ENCODE results near the gene PARP8.
"Not testable (repeated sequence)": the region's sequence is repeated elsewhere in the genome, so short reads cannot be mapped to it uniquely, and the experiment has no call there.

PARP8 gene

GRCh38 chr5:50786073-50786472 lies 119.6 kb downstream of the PARP8 start:
- no peak for DNase-seq (ENCODE audit: low read depth)

- no peak for DNase-seq (ENCODE audit: low read depth)
Measured at GRCh38 chr5:50791813-50792212, 125.4 kb downstream of the PARP8 start.

GRCh38 chr5:50792843-50793242 lies 126.4 kb downstream of the PARP8 start:
- no peak for DNase-seq (ENCODE audit: low read depth)

- DNase-seq (ENCODE audit: low read depth) = no peak
Measured at GRCh38 chr5:50794812-50795211, 128.4 kb downstream of the PARP8 start.

- no peak for DNase-seq (ENCODE audit: low read depth)
Measured at GRCh38 chr5:50798002-50798401, 131.6 kb downstream of the PARP8 start.

- no peak for DNase-seq (ENCODE audit: low read depth)
Measured at GRCh38 chr5:50799596-50799995, 133.2 kb downstream of the PARP8 start.

- no peak for DNase-seq (ENCODE audit: low read depth)
Measured at GRCh38 chr5:50800410-50800809, 134.0 kb downstream of the PARP8 start.

GRCh38 chr5:50807661-50808060 lies 141.2 kb downstream of the PARP8 start:
- DNase-seq (ENCODE audit: low read depth) = no peak

GRCh38 chr5:50808406-50808805 lies 142.0 kb downstream of the PARP8 start:
- no peak for DNase-seq (ENCODE audit: low read depth)

GRCh38 chr5:50811746-50812145 lies 145.3 kb downstream of the PARP8 start:
- not testable (repeated sequence) for DNase-seq (ENCODE audit: low read depth)

GRCh38 chr5:50813691-50814090 lies 147.3 kb downstream of the PARP8 start:
- no peak for DNase-seq (ENCODE audit: low read depth)

- no peak for DNase-seq (ENCODE audit: low read depth)
Measured at GRCh38 chr5:50814556-50814955, 148.1 kb downstream of the PARP8 start.

- DNase-seq (ENCODE audit: low read depth) = no peak
Measured at GRCh38 chr5:50822046-50822445, 155.6 kb downstream of the PARP8 start.

- no peak for DNase-seq (ENCODE audit: low read depth)
Measured at GRCh38 chr5:50822761-50823160, 156.3 kb downstream of the PARP8 start.

GRCh38 chr5:50823568-50823967 lies 157.1 kb downstream of the PARP8 start:
- no peak for DNase-seq (ENCODE audit: low read depth)

GRCh38 chr5:50824109-50824508 lies 157.7 kb downstream of the PARP8 start:
- no peak for DNase-seq (ENCODE audit: low read depth)

- DNase-seq (ENCODE audit: low read depth) = no peak
Measured at GRCh38 chr5:50827516-50828247, 161.2 kb downstream of the PARP8 start.

- no peak for DNase-seq (ENCODE audit: low read depth)
Measured at GRCh38 chr5:50829023-50829422, 162.6 kb downstream of the PARP8 start.

GRCh38 chr5:50832657-50833284 lies 166.3 kb downstream of the PARP8 start:
- no peak for DNase-seq (ENCODE audit: low read depth)

GRCh38 chr5:50836356-50836755 lies 169.9 kb downstream of the PARP8 start:
- DNase-seq (ENCODE audit: low read depth) = no peak

GRCh38 chr5:50839472-50839871 lies 173.0 kb downstream of the PARP8 start:
- DNase-seq (ENCODE audit: low read depth) = no peak

- DNase-seq (ENCODE audit: low read depth) = no peak
Measured at GRCh38 chr5:50843091-50843490, 176.7 kb downstream of the PARP8 start.

- DNase-seq (ENCODE audit: low read depth) = no peak
Measured at GRCh38 chr5:50846261-50846660, 179.8 kb downstream of the PARP8 start.

- no peak for DNase-seq (ENCODE audit: low read depth)
Measured at GRCh38 chr5:50849554-50849953, 183.1 kb downstream of the PARP8 start.

Measured in stimulated activated CD8-positive, alpha-beta memory T cell treated with anti-CD3 and anti-CD28 coated beads, Interleukin-15, amount 100 ng/mL, for 24 hours (primary cell).